Stimulated activated CD4-positive, alpha-beta T cell treated with anti-CD3 and anti-CD28 coated beads, TNF-alpha, amount 100 ng/mL, for 1 hour (primary cell): Measurements from ENCODE around the gene GANAB.
"Not testable (repeated sequence)": the region's sequence is repeated elsewhere in the genome, so short reads cannot be mapped to it uniquely, and the experiment has no call there.

Experiments used
- DNase-seq, 3 donors: peaks; one replicate each; pipeline ENCODE4 v3.0.0-alpha.2; 2020; ENCODE audit warnings: low read depth in 3 of 3, low spot score in 1 of 3

Gene GANAB

DNA sequence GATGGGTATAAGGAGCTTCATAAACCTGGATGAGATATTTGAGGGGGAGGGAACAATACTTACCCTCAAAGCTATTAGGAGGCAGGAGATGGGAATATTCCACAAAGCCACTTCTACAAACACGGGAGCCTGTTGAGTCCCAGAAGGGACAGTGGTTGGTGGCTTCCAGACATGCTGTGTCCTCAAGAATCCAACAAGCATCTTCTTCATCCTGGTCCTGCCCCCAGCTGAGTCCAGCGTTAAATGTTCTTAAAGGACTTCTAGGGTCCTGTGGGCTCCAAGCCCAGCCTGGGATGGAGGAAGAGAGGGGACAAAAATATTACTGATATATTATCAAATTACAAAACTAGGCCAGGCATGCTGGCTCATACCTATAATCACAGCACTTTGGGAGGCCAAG lies 21.0 kb upstream of the GANAB start:
- DNase-seq: no peak

DNA sequence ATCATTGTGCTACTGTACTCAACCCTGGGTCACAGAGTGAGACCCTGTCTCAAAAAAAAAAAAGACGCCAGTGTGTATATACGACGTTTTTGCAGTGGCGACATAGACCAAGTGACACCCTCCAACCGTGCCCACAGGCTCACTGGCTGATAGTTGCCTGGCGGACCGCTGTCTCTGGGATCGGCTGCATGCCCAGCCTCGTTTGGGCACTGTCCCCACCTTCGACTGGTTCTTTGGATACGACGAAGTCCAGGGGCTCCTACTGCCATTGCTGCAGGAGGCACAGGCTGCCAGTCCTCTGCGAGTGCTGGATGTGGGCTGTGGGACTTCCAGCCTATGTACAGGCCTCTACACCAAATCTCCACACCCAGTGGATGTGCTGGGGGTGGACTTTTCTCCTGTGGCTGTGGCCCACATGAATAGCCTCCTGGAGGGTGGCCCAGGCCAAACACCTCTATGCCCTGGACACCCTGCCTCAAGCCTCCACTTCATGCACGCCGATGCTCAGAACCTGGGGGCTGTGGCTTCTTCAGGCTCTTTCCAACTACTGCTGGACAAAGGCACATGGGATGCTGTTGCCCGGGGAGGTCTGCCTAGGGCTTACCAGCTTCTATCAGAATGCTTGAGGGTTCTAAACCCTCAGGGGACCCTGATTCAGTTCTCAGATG lies 20.0 kb upstream of the GANAB start:
- no peak for DNase-seq

DNA sequence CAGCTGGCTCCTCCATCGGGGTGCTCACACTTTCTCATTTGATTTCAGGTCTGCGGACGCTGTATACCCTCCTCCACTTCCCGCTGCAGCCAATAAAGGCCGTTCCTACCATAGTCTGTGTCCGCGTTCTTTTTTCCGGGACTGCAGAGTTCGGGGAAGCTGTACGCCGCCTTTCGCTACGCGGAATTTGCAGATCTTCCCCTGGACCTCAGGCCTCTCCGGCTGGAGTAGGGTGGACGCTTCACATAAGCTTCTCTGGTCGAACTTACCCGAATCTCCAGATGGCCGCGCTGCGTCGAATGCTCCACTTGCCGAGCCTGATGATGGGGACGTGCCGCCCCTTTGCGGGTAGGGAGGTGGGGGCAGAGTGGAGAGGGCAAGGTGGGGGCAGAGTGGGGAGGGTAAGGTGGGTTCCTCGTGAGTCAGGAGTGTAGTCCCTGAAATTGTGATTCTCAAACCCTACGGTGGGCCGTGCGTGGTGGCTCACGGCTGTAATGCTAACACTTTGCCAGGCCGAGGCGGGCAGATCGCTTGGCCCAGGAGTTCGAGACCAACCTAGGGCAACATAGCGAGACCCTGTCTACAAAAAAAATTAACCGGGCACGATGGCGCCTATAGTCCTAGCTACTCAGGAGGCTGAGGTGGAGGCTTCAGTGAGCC lies 19.3 kb upstream of the GANAB start:
- peak in 2 of 3 donors; percentile 27 to 50 for DNase-seq

DNA sequence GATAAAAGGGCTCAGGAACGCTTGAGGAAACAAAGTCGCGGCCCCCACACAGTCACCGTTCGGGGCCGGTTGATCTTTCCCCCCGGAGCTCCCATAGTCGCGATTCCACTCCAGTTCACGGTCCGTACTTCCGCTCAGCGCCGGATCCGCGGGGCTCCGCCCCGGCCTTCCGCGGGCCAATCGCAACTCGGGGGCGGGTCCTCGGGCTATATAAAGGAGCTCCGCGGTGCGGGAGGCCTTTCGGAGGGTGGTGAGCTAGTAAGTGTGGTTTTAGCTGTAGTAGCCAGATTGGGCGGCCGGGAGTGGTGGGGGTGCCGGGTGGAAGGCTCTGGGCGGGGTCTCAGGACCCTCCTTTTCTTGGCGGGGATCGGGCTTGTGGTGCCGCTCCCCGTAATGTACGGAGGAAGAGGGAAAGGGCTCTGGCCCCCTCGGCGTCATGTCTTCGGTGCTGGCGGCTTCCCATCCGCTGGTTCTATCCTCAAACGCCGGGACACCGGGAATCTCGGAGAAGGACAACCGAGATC lies 18.7 kb upstream of the GANAB start, which contains the start of the genes C11orf98 and CSKMT:
C11orf98 (minus strand) TSS at position 136 of the 524 bp plus-strand sequence; CDS start at position 95, 41 bp downstream.
CSKMT (plus strand) TSS at position 238 of the 524 bp plus-strand sequence. CDS start 568 bp downstream, outside the sequence.
- DNase-seq: peak; percentile 90 to 95 (median 95)

DNA sequence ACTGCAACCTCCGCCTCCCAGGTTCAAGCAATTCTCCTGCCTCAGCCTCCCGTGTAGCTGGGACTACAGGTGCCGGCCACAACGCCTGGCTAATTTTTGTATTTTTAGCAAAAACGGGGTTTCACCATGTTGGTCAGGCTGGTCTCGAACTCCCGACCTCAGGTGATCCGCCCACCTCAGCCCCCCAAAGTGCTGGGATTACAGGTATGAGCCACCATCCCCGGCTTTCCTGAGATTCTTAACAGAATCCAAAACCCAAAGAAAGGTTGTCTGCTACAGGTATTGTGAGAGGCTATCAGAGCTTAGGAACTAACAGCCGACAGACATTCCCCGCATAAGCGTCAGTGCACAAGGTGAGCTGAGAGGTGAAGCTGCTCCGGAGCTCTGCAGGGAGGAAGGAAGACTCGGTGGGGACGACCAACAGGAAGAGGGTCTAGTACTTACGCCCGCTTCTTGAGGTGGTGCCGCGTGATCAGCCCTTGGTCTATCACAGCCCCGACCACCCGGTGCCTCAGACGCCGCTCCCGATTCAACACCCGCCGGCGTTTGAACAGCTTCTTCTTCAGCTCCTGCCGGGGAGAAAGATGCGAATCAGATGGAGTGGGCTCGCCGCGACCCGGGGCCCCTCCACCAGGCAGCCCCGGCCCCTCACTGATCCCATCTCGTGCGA lies 18.1 kb upstream of the GANAB start:
- peak in 1 of 3 donors; percentile 19 for DNase-seq

DNA sequence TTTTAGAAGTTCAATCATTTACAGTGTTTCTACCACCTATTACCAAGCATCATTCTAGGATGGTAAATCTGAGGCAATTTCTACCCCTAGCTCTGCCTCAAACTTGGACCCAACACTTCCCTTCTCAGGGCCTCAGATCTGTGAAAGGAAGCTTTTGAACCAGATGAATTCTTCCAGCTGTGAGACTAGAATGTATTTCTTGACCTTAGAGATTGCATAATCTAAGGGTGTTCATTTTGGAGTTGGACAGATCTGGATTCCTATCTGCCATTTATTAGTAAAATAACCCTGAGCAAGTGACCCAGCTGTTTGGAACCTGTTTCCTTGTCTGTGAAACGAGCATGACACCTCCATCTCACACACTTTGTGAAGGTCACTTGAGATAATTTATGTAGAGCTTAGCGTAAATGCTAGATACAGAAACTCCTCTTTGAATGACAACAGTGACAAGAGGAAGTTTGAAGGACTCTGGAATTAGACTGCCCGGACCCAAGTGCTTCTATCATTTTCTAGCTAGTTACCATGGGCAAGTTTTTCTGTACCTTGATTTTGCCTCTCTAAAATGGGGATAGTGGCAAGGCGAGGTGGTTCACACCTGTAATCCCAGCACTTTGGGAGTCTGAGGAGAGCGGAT lies 10.5 kb upstream of the GANAB start:
- DNase-seq: no peak

DNA sequence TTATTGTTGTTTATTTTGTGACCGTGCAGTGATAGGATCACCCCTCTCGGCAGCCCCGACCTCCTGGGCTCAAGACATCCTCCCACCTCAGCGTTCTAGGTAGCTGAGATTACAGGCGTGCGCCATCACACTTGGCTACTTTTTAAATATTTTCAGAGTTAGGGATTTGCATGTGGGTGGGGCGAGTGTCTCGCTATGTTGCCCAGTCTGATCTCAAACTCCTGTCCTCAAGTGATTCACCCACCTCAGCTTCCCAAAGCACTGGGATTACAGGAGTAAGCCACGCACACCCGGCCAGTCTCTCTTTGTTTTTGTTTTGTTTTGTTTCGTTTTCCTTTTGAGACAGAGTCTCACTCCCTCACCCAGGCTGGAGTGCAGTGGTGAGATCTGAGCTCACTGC lies 7.9 kb upstream of the GANAB start:
- no peak for DNase-seq

DNA sequence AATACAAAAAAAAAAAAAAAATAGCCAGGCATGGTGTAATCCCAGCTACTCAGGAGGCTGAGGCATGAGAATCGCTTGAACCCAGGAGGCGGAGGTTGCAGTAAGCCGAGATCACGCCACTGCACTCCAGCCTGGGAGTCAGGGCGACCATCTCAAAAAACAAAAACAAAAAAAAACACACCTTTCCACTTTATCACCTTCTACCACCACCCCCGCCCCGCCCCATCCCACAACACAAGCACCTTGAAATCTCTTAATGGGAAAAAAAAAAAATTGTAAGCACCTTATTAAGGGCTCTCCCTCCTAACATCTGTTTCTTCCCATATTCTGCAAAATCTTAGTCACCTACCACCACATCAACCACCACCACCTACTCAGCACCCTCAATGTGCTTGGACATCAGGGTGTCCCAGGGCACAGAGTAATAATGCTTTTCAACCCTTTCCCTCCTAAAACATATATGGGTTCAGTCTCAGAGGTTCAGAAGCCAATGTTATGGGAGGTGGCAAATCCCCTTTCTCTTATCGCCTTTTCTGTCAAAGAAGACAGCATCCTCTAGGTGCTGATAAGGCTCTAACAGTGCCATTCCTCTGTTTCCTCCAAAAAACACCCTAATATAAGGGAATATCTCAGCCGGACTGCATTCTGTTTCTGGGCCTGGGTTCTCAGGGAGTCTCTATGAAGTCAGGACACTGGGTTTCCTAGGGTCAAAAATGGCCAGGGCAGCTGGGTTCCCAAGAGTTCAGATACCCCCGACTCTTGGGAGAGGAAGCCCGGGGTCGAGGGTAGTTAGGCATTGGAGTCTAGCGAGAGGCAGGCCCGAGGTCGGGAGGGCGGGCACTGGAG lies 6.0 kb upstream of the GANAB start:
- DNase-seq: no peak

DNA sequence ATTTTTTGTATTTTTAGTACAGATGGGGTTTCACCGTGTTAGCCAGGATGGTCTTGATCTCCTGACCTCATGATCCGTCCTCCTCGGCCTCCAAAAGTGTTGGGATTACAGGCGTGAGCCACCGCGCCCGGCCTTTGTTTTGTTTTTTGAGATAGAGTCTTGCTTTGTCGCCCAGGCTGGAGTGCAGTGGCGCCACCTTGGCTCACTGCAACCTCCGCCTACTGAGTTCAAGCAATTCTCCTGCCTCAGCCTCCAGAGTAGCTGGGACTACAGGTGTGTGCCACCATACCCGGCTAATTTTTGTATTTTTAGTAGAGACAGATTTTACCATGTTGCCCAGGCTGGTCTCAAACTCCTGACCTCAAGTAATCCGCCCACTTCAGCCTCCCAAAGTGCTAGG lies 3.9 kb upstream of the GANAB start:
- DNase-seq: not testable (repeated sequence)

DNA sequence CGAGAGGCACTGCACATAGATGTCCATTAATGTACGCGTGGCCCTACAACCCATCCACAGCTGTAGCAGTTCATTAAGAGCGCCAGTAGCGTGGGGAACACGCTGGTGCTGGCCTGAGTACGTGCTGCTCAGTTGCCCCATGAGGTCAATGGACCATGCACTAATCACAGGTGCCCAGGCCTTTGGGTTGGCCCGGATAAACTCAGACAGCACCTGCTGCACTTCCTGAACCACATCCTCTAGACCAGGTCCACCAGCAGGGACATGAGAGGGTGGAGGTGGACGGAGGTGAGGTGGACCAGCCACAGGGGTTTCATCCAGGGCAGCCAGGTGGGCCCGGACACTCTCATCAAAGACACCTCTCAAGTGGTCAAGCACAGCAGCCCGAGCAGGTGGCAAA lies 3.1 kb upstream of the GANAB start:
- DNase-seq: no peak

DNA sequence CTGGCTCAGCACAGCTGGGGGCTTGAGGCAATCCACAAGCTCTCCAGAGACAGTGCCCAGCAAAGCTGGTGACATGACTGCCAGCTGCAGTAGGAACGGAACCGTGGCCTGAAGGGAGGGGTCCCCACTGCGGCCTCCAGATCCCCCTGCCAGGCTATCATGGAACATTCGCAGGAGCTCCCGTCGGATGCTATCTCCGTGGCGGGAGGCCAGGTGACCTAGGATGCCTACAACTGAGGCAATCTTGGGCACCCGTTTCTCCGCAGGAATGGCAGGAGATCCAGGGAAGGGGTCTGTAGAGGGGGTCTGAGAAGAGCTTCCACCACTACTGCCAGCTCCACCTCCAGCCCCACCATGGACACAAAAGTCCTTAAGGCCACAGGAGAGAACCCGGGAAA lies 2.6 kb upstream of the GANAB start:
- no peak for DNase-seq

DNA sequence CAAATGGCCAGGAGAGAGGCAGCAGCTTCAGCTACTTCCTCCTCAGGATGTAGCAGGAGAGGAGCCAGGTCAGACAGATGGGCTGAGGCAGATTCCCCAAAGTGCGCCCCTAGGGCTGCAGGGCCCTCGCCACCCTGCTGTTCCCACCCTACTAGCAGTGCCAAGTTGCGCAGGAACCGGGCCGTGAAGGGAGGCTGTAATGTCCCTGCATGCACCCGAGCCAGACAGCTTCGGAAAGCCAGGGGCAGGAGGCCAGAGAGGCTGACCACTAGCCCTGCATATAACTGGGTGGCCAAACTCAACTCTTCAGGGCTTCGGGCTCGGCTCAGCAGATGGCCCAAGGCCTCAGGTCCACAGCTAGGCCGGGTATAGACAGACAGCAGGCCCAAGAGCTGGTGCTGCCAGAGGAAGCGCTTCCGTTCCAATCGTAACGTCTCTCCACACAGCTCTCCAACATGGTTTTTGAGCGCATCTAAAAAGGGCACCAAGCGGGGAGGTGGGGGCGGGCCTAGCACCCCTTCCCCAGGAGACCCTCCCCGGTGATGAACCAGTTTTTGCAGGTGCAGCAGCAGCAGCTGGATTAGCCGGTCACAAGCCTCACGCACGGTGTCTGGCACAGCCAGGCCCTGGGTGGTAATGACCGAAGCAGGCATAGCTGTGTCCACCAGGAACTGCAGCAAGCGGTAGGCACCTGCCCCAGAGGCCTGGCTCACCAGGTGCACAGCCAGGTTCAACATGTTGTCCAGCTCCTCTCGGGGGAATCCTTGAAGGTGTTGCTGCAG lies 2.0 kb upstream of the GANAB start:
- no peak for DNase-seq

DNA sequence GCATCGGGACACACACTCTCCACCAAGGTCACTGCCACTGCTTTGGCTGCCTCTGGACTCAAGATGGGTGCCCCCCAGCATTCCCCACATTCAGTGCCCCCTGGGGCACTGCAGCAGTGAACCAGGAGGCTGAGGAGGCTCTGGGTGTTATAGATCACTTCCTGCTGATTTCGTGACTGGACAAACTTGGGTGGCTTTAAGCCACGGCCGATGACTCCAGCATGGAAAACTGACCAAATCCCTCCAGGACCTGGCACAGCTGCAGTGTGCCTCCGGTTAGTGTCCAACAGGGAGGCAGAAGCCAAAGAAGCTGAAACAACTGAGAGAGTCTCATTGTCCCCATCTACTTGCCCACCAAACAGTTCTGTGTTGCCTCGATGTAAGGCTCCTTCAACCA lies 1.2 kb upstream of the GANAB start:
- no peak for DNase-seq

DNA sequence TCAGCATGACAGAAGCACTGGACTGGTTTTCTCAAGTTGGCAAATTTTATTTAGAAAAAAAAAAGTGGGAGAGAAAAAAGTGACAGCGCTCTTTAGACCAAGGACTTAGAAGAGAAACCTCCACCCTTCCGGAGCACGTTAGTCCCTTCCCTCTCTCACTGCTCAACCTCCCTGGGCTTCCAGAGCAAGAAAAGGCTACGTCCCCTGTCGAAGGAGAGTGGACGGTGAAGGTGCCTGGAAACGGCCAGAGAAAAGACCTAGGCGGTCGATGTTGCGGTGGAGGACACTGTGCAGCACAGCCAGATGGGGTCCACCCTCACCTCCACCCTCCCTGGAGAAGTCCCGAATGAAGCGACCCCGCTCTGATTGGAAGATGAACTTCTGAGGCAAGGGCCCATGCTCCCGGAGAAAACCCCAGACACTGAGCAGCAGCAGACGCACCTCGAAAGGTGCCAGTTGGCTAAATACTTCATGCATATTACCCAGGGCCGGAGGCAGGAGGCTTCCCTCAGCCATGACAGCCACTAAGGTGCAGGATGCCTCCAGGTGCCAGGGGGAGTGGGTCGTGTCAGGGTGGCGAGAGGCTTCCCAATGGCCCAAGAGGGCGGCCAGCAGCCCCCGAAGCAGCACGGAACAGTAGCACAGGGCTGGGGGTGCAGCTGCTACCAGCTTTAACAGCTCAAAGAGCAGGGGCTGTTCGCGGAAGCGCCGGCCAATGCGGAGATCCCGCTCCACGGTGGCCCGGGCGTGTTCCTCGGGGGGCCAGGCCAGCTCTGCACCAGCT lies 604 bp upstream of the GANAB start:
- DNase-seq: no peak

DNA sequence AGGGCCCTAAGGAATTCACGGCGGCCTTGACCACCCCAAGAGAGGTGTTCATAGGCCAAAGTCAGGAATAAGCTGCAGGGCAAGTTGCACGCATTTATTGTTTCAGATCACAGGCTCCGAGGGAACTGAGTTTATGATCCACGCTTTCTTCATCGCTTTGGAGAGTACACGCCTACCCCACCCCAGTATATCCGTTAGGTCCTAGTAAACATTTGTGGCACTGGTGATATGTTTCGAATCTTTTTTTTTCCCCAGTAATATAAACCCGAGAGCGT lies 805 bp downstream of the GANAB start:
- no peak for DNase-seq

DNA sequence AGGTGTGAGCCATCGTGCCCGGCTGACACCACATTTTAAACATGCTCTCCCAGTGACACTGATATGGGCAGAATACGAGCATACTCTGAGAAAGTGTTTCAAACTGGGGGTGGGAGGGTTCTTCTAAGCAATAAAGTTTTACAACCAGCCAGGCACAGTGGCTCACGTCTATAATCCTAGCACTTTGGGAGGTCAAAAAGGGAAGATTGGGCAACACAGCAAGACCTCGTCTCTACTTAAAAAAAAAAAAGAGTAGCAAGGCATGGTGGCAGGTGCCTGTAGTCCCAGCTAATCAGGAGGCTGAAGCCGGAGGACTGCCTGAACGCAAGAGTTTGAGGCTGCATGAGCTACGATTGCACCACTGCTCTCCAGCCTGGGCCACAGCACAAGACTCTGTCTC lies 2.2 kb downstream of the GANAB start:
- no peak for DNase-seq

DNA sequence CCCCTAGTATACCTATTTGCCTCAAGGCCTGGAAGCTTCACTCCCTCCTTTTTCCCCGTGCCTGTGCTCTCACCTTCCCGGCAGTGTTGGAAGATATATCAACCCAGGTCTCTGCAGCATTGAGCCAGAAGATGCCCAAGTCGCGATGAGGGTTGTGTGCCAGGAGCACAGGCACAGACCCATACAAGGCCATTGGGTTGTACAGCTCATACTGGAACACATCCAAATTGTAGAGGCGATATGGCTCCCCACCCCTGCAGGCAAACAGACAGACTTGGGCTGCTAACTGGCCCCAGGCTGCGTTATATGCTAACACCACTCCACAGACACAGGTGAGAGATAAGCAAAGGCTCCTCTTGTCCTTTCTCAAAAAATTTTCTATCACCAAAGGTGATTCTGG lies 13.9 kb downstream of the GANAB start:
- DNase-seq: no peak

DNA sequence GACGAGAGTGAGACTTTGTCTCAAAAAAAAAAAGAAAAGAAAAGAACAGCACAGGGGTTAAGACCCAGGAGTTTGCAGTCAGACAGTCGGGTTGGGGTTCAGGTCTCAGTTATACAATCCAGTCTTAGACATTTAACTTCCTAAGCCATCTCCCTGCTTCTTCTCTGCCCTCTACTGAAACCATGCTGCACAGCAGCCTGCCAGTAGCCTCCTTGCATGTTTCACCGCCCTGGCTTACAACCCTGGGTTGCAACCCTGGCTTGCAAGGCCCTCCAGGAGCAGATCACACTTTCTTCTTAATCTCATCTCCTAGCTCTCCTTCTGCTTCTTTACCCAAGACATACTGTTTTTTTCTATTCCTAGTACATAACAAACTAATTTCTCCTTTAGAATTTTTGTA lies 18.7 kb downstream of the GANAB start:
- DNase-seq: no peak

DNA sequence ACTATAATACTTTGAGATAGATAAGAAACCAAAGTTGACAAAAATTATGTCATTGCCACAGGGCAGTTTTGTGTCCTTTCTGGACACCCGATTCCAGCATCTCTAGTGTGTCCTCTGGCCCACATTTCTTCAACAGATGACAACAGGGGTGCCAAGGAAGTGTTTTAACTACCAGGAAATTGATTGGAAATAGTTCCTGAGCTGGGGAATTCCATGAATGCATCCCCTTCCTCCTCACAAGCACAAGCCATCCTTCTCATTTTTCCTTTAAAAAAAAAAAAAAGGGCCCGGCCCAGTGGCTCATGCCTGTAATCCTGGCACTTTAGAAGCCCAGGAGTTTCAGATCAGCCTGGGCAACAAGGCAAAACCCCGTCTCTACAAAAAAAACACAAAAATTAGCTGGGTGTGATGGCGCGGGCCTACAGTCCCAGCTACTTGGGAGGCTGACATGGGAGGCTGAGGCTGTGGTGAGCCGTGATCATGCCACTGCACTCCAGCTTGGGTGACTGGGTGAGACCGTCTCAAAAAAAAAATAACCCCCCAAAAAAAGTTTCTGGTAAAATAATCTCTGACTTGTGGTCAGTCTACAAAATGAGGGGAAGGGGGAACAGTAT lies 23.8 kb downstream of the GANAB start:
- no peak for DNase-seq
